Measurements from ENCODE around the gene HOXB2. TPM values are rescaled to one million over a fixed set of nuclear protein-coding genes. Genes with fewer than 3 reads are reported as not detected.

Gene HOXB2
- total RNA-seq, 1 experiment from 2014 or later = 3.7 TPM

- TF ChIP-seq STAT6 (CRISPR knock-in tag; conservative IDR thresholded peaks at IDR 0.05; ENCODE audit: low read depth) (no peak), ZNF232 (CRISPR knock-in tag; IDR thresholded peaks at IDR 0.05) (no peak), MYBL2 (CRISPR knock-in tag; IDR thresholded peaks at IDR 0.05) (no peak)
Measured at GRCh38 chr17:48556229-48556575, 11.3 kb upstream of the HOXB2 start (continued).

GRCh38 chr17:48555258-48556228, 10.6 kb upstream of the HOXB2 start:
- ATAC-seq (peak; percentile 7; the same call in 1 of the 2 replicates), DNase-seq (ENCODE audit: low spot score) (no peak)
- ChIA-PET CTCF (interaction anchor here (0.6 to 1.9 kb wide), 7 partner anchors 39 to 340 kb away, joined by 3 to 11 read pairs (median 3); no protein-coding TSS in a partner anchor), POLR2A (interaction anchor here (1.0 kb wide), 1 partner anchor 8 kb away, joined by 3 read pairs; no protein-coding TSS in a partner anchor)
- H3K4me3 Mint-ChIP-seq = peak overlapping the region; percentile 58
- H3K4me1 Mint-ChIP-seq = peaks cover 38% of the 10 kb centered on the region
- H3K36me3 Mint-ChIP-seq = no peaks in the 10 kb centered on the region
- peaks cover 100% of the 10 kb centered on the region; the same call in 1 of the 2 replicates for H3K27me3 Mint-ChIP-seq (ENCODE audit: low read depth)
- H3K9me3 Mint-ChIP-seq = no peaks in the 10 kb centered on the region
- H3K27ac Mint-ChIP-seq = no peak overlapping the region
- TF ChIP-seq PRRX2 (CRISPR knock-in tag; IDR thresholded peaks at IDR 0.05) (no peak), FOXP1 (CRISPR knock-in tag; IDR thresholded peaks at IDR 0.05; ENCODE audit: borderline replicate concordance) (no peak), ZNF232 (CRISPR knock-in tag; IDR thresholded peaks at IDR 0.05) (no peak), PRDM15 (CRISPR knock-in tag; IDR thresholded peaks at IDR 0.05) (no peak), NFATC4 (CRISPR knock-in tag; IDR thresholded peaks at IDR 0.05) (no peak), ZNF396 (CRISPR knock-in tag; IDR thresholded peaks at IDR 0.05; ENCODE audit: borderline replicate concordance) (no peak), NFE2L1 (CRISPR knock-in tag; IDR thresholded peaks at IDR 0.05) (no peak), ZNF121 (CRISPR knock-in tag; IDR thresholded peaks at IDR 0.05) (no peak), JAZF1 (CRISPR knock-in tag; IDR thresholded peaks at IDR 0.05) (no peak), TCF7 (CRISPR knock-in tag; IDR thresholded peaks at IDR 0.05; ENCODE audit: low read depth) (no peak), FOXK1 (CRISPR knock-in tag; IDR thresholded peaks at IDR 0.05) (no peak), CDX4 (CRISPR knock-in tag; IDR thresholded peaks at IDR 0.05; ENCODE audit: borderline replicate concordance) (no peak), USF1 (CRISPR knock-in tag; IDR thresholded peaks at IDR 0.05) (no peak), MAX (CRISPR knock-in tag; IDR thresholded peaks at IDR 0.05) (no peak), ETV6 (CRISPR knock-in tag; IDR thresholded peaks at IDR 0.05) (no peak), GABPB1 (CRISPR knock-in tag; IDR thresholded peaks at IDR 0.05) (no peak)

All from WTC11 (cell line).